GM23338 (cell line): Measurements from ENCODE around the gene AMFR. TPM values are rescaled to one million over a fixed set of nuclear protein-coding genes. Genes with fewer than 3 reads are reported as not detected.

ENCODE experiments used
- ATAC-seq: fragments of 200-7000 bp; cut with Tn5 transposase; 3 replicates; pipeline ENCODE4 v1.9.1; 2020
- DNase-seq: peaks from one replicate; pipeline ENCODE4 v3.0.0-alpha.2; 2015; ENCODE audit warnings: low spot score
- H2AFZ ChIP-seq: fragments of 200-600 bp; sonication (generic); 2 replicates; pipeline ENCODE4 v1.8.0; 2016; ENCODE audit warnings: antibody characterized with exemption, mild to moderate bottlenecking, moderate library complexity
- H3F3A ChIP-seq: fragments of 200-600 bp; sonication (generic); replicated peaks from 2 replicates; pipeline ENCODE4 v1.8.0; 2017; ENCODE audit warnings: antibody characterized with exemption, mixed run types, low read depth
- H3K27ac ChIP-seq: fragments of 200-600 bp; sonication (generic); 2 replicates; pipeline ENCODE4 v1.6.1; 2016; ENCODE audit warnings: low read depth
- H3K27me3 ChIP-seq: fragments of 200-600 bp; sonication (generic); 2 replicates; pipeline ENCODE4 v1.8.0; 2016; ENCODE audit warnings: mild to moderate bottlenecking, mixed run types, moderate library complexity; ENCODE audit not compliant: insufficient read depth
- H3K36me3 ChIP-seq: fragments of 200-600 bp; sonication (generic); 2 replicates; pipeline ENCODE4 v1.8.0; 2016; ENCODE audit warnings: mild to moderate bottlenecking; ENCODE audit not compliant: insufficient read depth
- H3K4me1 ChIP-seq: fragments of 200-600 bp; sonication (generic); 2 replicates; pipeline ENCODE4 v1.8.0; 2016; ENCODE audit warnings: mild to moderate bottlenecking, moderate library complexity; ENCODE audit not compliant: insufficient read depth
- H3K4me2 ChIP-seq: fragments of 200-600 bp; sonication (generic); 2 replicates; pipeline ENCODE4 v1.7.1; 2017; ENCODE audit warnings: mixed run types
- H3K4me3 ChIP-seq: fragments of 200-600 bp; sonication (generic); 2 replicates; pipeline ENCODE4 v1.6.1; 2016; ENCODE audit warnings: mixed run types
- H3K79me2 ChIP-seq: fragments of 200-600 bp; sonication (generic); replicated peaks from 2 replicates; pipeline ENCODE4 v1.8.0; 2017; ENCODE audit warnings: mild to moderate bottlenecking; ENCODE audit not compliant: insufficient read depth
- H3K9me2 ChIP-seq: fragments of 200-600 bp; sonication (generic); 2 replicates; pipeline ENCODE4 v1.8.0; 2017; ENCODE audit not compliant: insufficient read depth
- H4K20me1 ChIP-seq: fragments of 200-600 bp; sonication (generic); replicated peaks from 2 replicates; pipeline ENCODE4 v1.8.0; 2017; ENCODE audit warnings: mild to moderate bottlenecking; ENCODE audit not compliant: insufficient read depth
- H3K27ac Mint-ChIP-seq: 2 replicates; pipeline ENCODE4 v1.8.0; 2020; ENCODE audit warnings: inconsistent platforms, mild to moderate bottlenecking, moderate library complexity, mixed read lengths
- H3K27me3 Mint-ChIP-seq: 3 replicates; pipeline ENCODE4 v1.8.0; 2022; ENCODE audit warnings: low read depth, mild to moderate bottlenecking, moderate library complexity, mixed read lengths, inconsistent platforms; ENCODE audit not compliant: insufficient read depth, poor library complexity
- H3K36me3 Mint-ChIP-seq: 3 replicates; pipeline ENCODE4 v1.8.0; 2021; ENCODE audit warnings: low read depth, mild to moderate bottlenecking, inconsistent platforms, moderate library complexity, mixed read lengths
- H3K4me1 Mint-ChIP-seq: 3 replicates; pipeline ENCODE4 v1.8.0; 2020; ENCODE audit warnings: mild to moderate bottlenecking, inconsistent platforms, mixed read lengths
- H3K4me3 Mint-ChIP-seq: 3 replicates; pipeline ENCODE4 v1.8.0; 2021; ENCODE audit warnings: moderate library complexity, mild to moderate bottlenecking, inconsistent platforms, mixed read lengths
- H3K9me3 Mint-ChIP-seq: 3 replicates; pipeline ENCODE4 v1.8.0; 2020; ENCODE audit warnings: moderate library complexity, mild to moderate bottlenecking, inconsistent platforms, mixed read lengths
- CREB1 ChIP-seq: fragments of 250-450 bp; sonication (Bioruptor Pico); IDR thresholded peaks from 2 replicates; pipeline ENCODE4 v1.5.0; 2020; ENCODE audit warnings: low read depth, mild to moderate bottlenecking, moderate library complexity
- EZH2 ChIP-seq: fragments of 200-600 bp; sonication (generic); IDR thresholded peaks from one replicate; pipeline ENCODE4 v1.8.0; 2017; ENCODE audit warnings: antibody characterized with exemption, mild to moderate bottlenecking, low read depth; ENCODE audit not compliant: unreplicated experiment
- NANOG ChIP-seq: IDR thresholded peaks from 2 replicates; pipeline ENCODE4 v1.6.1; 2016; ENCODE audit warnings: antibody characterized with exemption, borderline replicate concordance
- ZNF114 ChIP-seq: fragments of 250-450 bp; sonication (Bioruptor Pico); IDR thresholded peaks from 2 replicates; pipeline ENCODE4 v1.5.0; 2020; ENCODE audit warnings: mild to moderate bottlenecking, moderate library complexity
- ZNF331 ChIP-seq: fragments of 250-450 bp; sonication (Bioruptor Pico); IDR thresholded peaks from 2 replicates; pipeline ENCODE4 v1.5.0; 2020; ENCODE audit warnings: low read depth, mild to moderate bottlenecking, moderate library complexity
- polyA plus RNA-seq: library from polyadenylated mRNA; unstranded; fragments of >200 nt; fragmentation: Nextera tagmentation; extraction: Ambion mirVana; gene quantifications from 2 replicates; pipeline ENCODE4 v1.2.1, GENCODE V29; 2016
- total RNA-seq: library from RNA; depleted of rRNA; stranded (reverse); fragments of >200 nt; shearing (Covaris generic); gene quantifications from 2 replicates; pipeline ENCODE4 v1.2.3, GENCODE V29; 2014
- TF ChIP-seq, protein P1 (sequence below): fragments of 250-450 bp; sonication (Bioruptor Pico); IDR thresholded peaks from 2 replicates; pipeline ENCODE4 v1.5.0; 2020; ENCODE audit warnings: mild to moderate bottlenecking, moderate library complexity

Gene AMFR
- total and polyA plus RNA-seq, 2 experiments from 2014 or later: 9.0 to 41.1 TPM

DNA sequence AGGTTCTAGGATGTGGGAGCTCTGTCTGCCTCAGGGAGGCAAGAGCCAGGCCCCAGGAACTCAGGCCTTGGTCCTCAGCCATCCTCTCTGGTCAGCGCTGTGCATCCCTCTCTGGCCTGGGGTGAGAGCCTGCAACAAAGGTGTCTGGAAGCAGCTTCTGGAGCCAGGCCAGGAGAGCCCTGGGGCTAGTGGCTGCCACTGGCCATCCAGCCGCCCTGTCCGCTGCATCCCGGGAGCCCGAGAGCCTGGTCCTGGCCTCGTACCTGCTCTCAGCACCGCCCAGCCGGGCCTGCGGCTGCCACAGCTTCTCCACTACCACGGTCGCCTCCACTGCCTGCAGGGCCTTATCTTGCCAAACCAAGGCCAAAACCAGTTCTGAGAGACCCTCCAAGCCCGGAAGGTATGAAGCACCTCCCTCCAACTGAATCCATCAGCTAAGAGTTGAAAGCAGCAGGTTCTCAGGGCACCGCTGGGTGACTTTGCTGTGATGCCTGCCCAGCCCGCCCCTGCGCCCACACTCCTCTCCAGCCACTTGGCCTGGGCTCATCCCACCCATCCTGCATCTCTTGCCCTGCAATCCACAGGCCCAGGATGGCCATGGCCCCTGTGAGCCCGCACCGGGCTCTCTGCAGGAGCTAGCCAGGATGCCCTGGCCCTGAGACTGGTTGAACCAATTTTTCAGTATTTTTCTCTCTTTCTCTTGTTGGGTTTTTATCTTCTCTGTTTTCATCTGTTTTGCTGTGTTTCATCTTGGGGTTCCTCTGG, 85.7 kb downstream of the AMFR start (continued):
- TF ChIP-seq, protein P1, sequence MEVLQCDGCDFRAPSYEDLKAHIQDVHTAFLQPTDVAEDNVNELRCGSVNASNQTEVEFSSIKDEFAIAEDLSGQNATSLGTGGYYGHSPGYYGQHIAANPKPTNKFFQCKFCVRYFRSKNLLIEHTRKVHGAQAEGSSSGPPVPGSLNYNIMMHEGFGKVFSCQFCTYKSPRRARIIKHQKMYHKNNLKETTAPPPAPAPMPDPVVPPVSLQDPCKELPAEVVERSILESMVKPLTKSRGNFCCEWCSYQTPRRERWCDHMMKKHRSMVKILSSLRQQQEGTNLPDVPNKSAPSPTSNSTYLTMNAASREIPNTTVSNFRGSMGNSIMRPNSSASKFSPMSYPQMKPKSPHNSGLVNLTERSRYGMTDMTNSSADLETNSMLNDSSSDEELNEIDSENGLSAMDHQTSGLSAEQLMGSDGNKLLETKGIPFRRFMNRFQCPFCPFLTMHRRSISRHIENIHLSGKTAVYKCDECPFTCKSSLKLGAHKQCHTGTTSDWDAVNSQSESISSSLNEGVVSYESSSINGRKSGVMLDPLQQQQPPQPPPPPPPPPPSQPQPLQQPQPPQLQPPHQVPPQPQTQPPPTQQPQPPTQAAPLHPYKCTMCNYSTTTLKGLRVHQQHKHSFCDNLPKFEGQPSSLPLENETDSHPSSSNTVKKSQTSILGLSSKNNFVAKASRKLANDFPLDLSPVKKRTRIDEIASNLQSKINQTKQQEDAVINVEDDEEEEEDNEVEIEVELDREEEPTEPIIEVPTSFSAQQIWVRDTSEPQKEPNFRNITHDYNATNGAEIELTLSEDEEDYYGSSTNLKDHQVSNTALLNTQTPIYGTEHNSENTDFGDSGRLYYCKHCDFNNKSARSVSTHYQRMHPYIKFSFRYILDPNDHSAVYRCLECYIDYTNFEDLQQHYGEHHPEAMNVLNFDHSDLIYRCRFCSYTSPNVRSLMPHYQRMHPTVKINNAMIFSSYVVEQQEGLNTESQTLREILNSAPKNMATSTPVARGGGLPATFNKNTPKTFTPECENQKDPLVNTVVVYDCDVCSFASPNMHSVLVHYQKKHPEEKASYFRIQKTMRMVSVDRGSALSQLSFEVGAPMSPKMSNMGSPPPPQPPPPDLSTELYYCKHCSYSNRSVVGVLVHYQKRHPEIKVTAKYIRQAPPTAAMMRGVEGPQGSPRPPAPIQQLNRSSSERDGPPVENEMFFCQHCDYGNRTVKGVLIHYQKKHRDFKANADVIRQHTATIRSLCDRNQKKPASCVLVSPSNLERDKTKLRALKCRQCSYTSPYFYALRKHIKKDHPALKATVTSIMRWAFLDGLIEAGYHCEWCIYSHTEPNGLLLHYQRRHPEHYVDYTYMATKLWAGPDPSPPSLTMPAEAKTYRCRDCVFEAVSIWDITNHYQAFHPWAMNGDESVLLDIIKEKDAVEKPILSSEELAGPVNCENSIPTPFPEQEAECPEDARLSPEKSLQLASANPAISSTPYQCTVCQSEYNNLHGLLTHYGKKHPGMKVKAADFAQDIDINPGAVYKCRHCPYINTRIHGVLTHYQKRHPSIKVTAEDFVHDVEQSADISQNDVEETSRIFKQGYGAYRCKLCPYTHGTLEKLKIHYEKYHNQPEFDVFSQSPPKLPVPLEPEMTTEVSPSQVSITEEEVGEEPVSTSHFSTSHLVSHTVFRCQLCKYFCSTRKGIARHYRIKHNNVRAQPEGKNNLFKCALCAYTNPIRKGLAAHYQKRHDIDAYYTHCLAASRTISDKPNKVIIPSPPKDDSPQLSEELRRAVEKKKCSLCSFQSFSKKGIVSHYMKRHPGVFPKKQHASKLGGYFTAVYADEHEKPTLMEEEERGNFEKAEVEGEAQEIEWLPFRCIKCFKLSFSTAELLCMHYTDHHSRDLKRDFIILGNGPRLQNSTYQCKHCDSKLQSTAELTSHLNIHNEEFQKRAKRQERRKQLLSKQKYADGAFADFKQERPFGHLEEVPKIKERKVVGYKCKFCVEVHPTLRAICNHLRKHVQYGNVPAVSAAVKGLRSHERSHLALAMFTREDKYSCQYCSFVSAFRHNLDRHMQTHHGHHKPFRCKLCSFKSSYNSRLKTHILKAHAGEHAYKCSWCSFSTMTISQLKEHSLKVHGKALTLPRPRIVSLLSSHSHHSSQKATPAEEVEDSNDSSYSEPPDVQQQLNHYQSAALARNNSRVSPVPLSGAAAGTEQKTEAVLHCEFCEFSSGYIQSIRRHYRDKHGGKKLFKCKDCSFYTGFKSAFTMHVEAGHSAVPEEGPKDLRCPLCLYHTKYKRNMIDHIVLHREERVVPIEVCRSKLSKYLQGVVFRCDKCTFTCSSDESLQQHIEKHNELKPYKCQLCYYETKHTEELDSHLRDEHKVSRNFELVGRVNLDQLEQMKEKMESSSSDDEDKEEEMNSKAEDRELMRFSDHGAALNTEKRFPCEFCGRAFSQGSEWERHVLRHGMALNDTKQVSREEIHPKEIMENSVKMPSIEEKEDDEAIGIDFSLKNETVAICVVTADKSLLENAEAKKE (CRISPR knock-in tag): no peak
- TF ChIP-seq CREB1 (CRISPR knock-in tag): no peak

DNA sequence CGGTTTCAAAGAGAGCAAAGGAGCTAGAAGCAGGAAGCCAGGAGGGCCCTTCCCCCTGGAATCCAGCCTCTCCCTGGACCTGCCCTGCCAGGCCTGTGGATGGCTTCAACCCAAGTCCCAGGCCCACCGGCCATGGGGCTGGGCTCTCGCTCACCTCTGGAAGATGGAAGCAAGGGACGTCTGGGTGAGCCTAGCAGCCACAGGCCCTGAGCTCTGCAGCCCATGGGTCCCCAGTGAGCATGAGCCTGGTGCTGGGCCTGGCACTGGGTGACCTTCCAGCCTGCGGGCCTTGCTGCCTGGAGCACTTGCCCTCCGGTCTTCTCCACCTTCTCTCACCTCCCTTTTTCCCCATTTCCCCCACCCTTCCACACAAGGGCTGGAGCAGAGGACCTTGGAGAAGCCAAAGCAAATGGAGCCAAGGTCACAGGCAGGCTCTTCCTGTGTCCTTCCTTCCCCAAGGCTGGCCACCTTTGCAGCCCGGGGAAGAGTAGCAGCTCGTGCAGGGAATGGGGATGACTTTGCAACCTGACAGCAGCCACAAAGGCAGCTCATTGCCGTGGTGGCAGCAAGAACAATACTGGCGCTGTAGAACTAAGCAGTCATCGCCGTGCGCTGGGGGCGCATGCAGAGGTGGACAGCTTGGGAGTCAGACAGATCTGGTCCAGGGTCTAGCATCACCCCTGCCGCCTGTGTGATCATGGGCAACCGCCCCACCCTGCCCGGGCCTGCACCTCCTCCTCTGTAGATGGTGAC, 86.6 kb downstream of the AMFR start:
- no peaks in the 10 kb centered on the region for H3K9me3 Mint-ChIP-seq
- ATAC-seq: no peak
- Histone ChIP-seq H3K27me3 (no peaks in the 10 kb centered on the region), H2AFZ (no peak overlapping the region), H3K27ac (no peak overlapping the region), H3K4me2 (no peak overlapping the region), H3F3A (no peaks in the 10 kb centered on the region), H3K79me2 (no peaks in the 10 kb centered on the region), H3K36me3 (no peaks in the 10 kb centered on the region), H3K4me3 (no peak overlapping the region), H3K9me2 (no peaks in the 10 kb centered on the region), H4K20me1 (no peaks in the 10 kb centered on the region), H3K4me1 (no peaks in the 10 kb centered on the region)
- no peak overlapping the region for H3K4me3 Mint-ChIP-seq
- TF ChIP-seq ZNF114 (CRISPR knock-in tag) (no peak), ZNF331 (no peak), NANOG (no peak), EZH2 (no peak)
- no peak overlapping the region for H3K27ac Mint-ChIP-seq
- H3K36me3 Mint-ChIP-seq: peaks cover 3% of the 10 kb centered on the region; the same call in 2 of the 3 replicates
- peaks cover 6% of the 10 kb centered on the region for H3K27me3 Mint-ChIP-seq
- DNase-seq: no peak
- H3K4me1 Mint-ChIP-seq: no peaks in the 10 kb centered on the region
